GM18508 (cell line): ENCODE results near the gene RNF207.
"Not testable (repeated sequence)": the region's sequence is repeated elsewhere in the genome, so short reads cannot be mapped to it uniquely, and the experiment has no call there.

Experiments used
- ATAC-seq: cut with Tn5 transposase; IDR thresholded peaks from one replicate; pipeline ENCODE4 v1.9.1; 2021; ENCODE audit warnings: moderate number of reproducible peaks; ENCODE audit not compliant: insufficient read depth, unreplicated experiment

RNF207 gene

GRCh38 chr1:6198646-6199297 lies 7.1 kb upstream of the RNF207 start:
- no peak for ATAC-seq

GRCh38 chr1:6199298-6200187 lies 6.4 kb upstream of the RNF207 start, which contains the start of gene RPL22:
TSS of gene RPL22 (minus strand) at chr1:6199595. CDS start at chr1:6199573, 22 bp downstream.
- ATAC-seq = peak; percentile 84

- ATAC-seq = no peak
These were observed 5.6 kb upstream of the RNF207 start for GRCh38 chr1:6200188-6200809.

GRCh38 chr1:6202256-6202655 lies 3.7 kb upstream of the RNF207 start:
- no peak for ATAC-seq

GRCh38 chr1:6206520-6206855 lies 569 bp downstream of the RNF207 start:
- ATAC-seq = no peak

GRCh38 chr1:6207075-6207885 lies 1.4 kb downstream of the RNF207 start:
- no peak for ATAC-seq

- no peak for ATAC-seq
These were observed 2.0 kb downstream of the RNF207 start for GRCh38 chr1:6207921-6208320.

- no peak for ATAC-seq
These were observed 3.1 kb downstream of the RNF207 start for GRCh38 chr1:6208723-6209660.

- no peak for ATAC-seq
These were observed 4.0 kb downstream of the RNF207 start for GRCh38 chr1:6209661-6210580.

- no peak for ATAC-seq
These were observed 4.9 kb downstream of the RNF207 start for GRCh38 chr1:6210591-6211355.

GRCh38 chr1:6211731-6212130 lies 5.8 kb downstream of the RNF207 start:
- no peak for ATAC-seq

GRCh38 chr1:6212193-6212959 lies 6.5 kb downstream of the RNF207 start:
- ATAC-seq = no peak

- ATAC-seq = no peak
These were observed 12.7 kb downstream of the RNF207 start for GRCh38 chr1:6218375-6219164.

GRCh38 chr1:6219641-6220040 lies 13.7 kb downstream of the RNF207 start:
- ATAC-seq = not testable (repeated sequence)

GRCh38 chr1:6220236-6220635 lies 14.3 kb downstream of the RNF207 start:
- ATAC-seq = no peak

GRCh38 chr1:6221210-6221784 lies 15.4 kb downstream of the RNF207 start:
- no peak for ATAC-seq
